ENCODE data around the gene GNA12.

GRCh38 chr7:2893411-2893861 is 49.3 kb upstream of the GNA12 start:
- no peak for TF ChIP-seq CTCF (IDR thresholded peaks at IDR 0.05; ENCODE audit: insufficient read depth, low read length)
- TF ChIP-seq, protein P1, sequence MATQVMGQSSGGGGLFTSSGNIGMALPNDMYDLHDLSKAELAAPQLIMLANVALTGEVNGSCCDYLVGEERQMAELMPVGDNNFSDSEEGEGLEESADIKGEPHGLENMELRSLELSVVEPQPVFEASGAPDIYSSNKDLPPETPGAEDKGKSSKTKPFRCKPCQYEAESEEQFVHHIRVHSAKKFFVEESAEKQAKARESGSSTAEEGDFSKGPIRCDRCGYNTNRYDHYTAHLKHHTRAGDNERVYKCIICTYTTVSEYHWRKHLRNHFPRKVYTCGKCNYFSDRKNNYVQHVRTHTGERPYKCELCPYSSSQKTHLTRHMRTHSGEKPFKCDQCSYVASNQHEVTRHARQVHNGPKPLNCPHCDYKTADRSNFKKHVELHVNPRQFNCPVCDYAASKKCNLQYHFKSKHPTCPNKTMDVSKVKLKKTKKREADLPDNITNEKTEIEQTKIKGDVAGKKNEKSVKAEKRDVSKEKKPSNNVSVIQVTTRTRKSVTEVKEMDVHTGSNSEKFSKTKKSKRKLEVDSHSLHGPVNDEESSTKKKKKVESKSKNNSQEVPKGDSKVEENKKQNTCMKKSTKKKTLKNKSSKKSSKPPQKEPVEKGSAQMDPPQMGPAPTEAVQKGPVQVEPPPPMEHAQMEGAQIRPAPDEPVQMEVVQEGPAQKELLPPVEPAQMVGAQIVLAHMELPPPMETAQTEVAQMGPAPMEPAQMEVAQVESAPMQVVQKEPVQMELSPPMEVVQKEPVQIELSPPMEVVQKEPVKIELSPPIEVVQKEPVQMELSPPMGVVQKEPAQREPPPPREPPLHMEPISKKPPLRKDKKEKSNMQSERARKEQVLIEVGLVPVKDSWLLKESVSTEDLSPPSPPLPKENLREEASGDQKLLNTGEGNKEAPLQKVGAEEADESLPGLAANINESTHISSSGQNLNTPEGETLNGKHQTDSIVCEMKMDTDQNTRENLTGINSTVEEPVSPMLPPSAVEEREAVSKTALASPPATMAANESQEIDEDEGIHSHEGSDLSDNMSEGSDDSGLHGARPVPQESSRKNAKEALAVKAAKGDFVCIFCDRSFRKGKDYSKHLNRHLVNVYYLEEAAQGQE (IDR thresholded peaks at IDR 0.05; ENCODE audit: insufficient replicate concordance, low read depth): no peak

Data from HL-60 (cell line).